ENCODE measurements around the gene THOC6.

The THOC6 gene

DNA sequence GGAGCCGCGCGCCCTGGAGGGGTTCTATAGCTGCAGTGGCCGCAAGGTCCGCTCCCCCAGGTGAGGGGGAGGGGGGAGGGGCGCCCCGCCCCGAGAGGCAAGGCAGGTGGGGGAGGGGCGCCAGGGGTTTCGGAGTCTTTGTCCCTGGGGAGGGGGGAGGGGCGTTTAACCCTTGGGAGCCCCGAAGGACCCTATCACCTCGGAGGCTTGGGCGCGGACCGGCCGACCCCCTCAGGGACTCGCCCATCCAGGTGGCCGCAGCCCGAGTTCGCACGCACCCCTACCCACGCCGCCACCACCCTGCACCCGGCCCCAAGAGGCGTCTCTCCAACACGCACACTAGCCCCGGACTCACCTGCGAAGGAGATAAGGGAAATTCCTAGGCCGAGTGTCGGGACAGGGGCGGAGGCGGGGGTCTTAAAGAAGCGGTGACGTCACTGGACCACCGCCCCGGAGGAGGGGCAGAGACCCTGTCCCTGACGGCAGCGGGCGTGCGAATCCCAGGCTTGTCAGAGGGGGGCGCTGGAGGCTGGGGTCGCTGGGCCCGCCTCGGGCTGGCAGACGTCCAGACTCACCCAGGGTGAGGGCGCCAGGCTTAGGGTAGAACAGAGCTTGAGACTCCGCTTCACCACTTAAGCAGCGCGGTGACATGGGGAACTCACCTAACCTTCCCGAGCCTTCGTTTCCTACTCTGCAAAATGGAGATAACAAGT is 5.9 kb upstream of the THOC6 start, which contains the start of gene CLDN6:
Gene CLDN6, minus strand, starts transcription at position 390 of the 713 bp plus-strand sequence. CDS start 2,162 bp downstream, outside the sequence.
- DNase-seq = no peak

DNA sequence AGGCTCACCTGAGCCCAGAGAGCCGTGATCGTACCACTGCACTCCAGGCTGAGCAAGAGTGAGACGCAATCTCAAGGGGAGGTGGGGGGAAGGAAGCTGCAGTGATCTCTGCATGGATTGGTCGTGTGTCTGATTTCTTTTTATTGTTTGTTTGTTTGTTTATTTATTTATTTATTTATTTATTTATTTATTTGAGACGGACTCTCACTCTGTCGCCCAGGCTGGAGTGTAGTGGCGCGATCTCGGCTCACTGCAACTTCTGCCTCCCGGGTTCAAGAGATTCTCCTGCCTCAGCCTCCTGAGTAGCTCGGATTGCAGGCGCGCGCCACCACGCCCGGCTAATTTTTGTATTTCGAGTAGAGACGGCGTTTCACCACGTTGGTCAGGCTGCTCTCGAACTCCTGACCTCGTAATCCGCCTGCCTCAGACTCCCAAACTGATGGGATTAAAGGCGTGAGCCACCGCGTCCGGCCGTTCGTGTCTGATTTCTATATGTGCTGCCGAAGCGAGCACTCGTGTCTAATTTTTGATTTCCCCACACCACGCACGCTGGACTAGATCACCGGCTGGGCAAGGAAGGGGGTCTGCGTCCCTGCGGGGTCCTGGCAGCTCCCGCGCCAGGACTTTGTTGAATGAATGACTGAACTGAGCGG is 4.1 kb upstream of the THOC6 start:
- DNase-seq = no peak

DNA sequence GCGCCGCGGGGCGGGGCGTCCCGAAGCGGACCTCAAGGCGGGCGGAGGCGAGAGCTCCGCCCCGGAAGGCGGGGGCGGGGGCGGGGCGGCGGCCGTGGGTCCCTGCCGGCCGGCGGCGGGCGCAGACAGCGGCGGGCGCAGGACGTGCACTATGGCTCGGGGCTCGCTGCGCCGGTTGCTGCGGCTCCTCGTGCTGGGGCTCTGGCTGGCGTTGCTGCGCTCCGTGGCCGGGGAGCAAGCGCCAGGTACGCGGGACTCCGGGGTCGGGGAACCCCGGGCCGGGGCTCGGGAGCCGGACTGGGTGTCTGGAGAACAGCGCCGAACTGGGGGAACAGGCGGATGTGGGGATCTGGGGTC is 3.6 kb upstream of the THOC6 start, which contains the start of gene TNFRSF12A:
Gene TNFRSF12A, plus strand, starts transcription at position 122 of the 357 bp plus-strand sequence. Its CDS starts 30 bp downstream, at position 152.
- DNase-seq = peak; percentile 66

DNA sequence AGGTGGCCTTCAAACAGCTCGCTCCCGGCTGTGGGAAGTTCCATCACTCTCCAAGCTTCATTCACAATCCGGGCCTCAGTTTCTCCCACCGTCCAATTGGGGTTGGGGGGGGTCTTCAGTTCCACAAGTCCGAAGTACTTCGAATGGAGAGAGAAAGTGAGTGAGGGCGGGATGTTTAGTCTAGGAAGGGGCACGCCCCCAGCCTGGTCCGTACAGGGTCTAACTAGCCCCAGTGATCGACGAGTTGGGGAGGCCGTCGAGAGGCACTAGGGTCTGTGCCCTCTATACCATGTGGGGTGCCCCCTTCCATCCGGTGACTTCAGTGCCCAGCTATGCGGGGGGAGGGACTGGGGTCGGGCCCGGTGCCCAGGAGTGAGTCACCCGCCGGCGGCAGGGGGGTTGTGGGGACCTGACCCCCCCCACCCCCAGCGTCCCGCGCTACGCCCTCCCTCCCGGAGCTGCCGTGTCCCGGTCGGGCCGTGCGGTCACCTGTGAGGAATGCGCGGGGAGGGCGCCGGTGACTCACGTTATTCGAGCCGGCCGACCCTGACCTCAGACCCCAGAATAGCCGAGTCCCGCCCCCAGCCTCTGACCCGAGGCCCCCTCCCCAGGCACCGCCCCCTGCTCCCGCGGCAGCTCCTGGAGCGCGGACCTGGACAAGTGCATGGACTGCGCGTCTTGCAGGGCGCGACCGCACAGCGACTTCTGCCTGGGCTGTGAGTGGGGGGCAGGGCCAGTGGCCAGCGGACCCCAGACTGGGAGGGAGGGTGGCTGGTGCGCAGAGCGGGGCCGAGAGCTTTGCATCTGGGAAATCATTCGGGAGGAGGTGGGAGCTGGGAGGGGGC is 3.0 kb upstream of the THOC6 start:
- peak; percentile 79 for DNase-seq

DNA sequence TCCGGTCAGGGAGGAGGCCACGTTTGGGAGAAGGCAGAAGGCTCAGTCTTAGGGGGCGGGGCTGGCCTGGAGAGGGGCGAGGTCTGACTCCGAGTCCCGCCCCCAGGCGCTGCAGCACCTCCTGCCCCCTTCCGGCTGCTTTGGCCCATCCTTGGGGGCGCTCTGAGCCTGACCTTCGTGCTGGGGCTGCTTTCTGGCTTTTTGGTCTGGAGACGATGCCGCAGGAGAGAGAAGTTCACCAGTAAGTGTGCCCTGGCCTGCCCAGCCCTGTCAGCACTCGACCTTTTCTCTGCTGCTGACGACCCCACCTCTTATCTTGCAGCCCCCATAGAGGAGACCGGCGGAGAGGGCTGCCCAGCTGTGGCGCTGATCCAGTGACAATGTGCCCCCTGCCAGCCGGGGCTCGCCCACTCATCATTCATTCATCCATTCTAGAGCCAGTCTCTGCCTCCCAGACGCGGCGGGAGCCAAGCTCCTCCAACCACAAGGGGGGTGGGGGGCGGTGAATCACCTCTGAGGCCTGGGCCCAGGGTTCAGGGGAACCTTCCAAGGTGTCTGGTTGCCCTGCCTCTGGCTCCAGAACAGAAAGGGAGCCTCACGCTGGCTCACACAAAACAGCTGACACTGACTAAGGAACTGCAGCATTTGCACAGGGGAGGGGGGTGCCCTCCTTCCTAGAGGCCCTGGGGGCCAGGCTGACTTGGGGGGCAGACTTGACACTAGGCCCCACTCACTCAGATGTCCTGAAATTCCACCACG is 2.2 kb upstream of the THOC6 start:
- DNase-seq = peak; percentile 90

DNA sequence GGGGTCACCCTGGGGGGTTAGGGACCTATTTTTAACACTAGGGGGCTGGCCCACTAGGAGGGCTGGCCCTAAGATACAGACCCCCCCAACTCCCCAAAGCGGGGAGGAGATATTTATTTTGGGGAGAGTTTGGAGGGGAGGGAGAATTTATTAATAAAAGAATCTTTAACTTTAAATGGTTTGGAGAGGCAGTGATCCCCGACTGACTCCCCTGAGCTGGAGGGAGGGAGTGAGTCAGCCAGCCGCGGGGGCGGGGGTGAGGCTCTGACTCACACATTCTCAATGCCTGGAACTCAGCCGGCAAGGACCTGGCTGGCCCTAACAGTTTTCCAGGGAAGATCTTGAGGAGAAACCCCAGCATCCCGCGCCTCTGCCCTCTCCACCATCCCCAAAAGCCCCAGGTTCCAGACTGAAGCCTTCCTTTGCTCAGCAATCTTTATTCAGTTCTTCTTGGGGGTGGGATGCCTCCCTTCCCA is 1.6 kb upstream of the THOC6 start:
- peak; percentile 92 for DNase-seq

DNA sequence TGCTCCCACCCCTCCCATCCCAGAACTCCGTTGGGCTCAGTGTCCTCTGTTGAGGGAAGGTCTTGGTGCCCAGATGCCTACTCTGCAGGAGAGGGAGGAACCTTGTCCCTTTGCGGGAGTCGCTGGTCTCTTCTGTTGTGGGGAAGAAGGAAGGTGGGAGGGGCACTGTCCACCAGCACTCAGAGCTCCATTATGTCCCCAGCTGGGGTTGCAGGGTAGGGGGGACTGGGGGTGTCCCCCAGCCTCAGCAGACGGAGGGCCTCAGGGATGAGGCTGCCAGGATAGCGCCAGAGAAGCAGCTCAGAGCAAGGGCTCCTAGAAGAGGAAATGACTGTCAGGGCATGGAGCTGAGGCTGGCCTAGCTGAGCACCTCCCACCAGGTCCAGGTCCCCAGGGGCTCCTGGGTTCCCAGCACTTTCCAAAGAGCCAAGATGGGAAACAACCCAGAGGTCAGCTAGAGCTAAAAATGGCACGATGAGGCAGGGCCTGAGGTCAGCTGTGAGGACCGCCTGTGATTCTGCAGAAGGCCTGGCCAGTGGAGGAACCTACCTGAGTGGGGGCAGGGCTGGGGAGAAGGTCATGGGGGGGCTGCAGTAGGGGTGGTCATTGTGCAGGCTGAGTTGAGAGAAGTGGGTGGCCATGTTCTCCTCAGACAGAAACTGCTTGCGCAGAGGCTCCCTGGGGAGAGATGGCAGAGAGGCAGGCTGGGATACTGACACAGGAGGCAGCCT is 986 bp upstream of the THOC6 start:
- DNase-seq = no peak

DNA sequence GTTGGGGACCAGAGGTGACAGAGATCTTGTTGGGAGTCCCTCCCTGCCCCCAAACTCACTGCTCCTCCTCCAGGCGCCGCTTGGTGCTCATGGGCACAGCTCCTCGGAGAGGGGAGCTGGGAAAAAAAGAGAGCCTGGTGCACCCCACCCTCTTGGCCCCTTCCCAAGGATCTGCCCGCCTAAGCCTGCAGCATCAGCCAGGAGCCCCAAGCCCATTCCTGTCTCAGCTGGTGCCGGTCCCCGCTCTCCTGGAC is 493 bp upstream of the THOC6 start:
- no peak for DNase-seq

DNA sequence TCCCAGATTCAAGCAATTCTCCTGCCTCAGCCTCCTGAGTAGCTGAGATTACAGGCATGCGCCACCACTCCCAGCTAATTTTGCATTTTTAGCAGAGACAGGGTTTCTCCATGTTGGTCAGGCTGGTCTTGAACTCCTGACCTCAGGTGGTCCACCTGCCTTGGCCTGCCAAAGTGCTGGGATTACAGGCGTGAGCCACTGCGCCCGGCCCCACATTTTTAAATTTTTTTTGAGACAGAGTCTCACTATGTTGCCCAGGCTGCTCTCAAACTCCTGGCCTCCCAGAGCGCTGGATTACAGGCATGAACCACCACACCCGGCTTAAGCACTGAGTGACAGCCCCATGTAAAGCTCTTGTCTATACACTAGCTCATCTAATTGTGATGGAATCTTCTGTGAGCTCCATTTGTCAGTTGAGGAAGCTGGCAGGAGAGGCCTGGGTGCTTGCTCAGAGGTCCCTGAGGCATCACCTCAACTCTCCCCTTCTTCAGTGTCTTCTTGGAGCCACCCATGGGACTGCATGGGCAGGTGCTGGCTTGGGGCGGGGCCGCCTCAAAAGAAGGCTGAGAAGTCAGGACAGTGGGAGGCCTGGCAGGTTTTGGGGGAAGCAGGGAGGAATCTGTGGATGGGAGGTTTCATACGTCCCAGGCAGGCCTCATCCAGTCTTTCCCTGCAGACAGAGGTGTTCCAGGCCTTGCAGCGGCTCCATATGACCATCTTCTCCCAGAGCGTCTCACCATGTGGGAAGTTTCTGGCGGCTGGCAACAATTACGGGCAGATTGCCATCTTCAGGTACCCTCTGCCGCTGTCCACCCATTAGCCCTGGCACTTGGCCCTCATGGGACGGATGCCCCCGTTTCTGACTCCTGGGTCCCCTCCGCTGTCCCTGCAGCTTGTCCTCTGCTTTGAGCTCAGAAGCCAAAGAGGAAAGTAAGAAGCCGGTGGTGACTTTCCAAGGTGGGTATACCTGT is 1.5 kb downstream of the THOC6 start:
- DNase-seq = no peak

DNA sequence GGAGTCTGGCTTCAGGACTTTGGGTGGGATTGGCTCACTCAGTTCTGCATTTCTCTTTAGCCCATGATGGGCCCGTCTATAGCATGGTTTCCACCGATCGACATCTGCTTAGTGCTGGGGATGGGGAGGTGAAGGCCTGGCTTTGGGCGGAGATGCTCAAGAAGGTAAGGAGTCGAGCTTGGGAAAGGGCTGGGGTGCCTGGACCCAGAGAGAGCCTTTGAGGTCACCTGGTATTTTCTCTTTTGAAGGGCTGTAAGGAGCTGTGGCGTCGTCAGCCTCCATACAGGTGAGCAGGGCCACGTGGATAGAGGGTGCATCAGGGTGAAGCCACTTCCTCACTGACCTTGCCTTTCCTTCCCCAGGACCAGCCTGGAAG is 2.2 kb downstream of the THOC6 start:
- no peak for DNase-seq

DNA sequence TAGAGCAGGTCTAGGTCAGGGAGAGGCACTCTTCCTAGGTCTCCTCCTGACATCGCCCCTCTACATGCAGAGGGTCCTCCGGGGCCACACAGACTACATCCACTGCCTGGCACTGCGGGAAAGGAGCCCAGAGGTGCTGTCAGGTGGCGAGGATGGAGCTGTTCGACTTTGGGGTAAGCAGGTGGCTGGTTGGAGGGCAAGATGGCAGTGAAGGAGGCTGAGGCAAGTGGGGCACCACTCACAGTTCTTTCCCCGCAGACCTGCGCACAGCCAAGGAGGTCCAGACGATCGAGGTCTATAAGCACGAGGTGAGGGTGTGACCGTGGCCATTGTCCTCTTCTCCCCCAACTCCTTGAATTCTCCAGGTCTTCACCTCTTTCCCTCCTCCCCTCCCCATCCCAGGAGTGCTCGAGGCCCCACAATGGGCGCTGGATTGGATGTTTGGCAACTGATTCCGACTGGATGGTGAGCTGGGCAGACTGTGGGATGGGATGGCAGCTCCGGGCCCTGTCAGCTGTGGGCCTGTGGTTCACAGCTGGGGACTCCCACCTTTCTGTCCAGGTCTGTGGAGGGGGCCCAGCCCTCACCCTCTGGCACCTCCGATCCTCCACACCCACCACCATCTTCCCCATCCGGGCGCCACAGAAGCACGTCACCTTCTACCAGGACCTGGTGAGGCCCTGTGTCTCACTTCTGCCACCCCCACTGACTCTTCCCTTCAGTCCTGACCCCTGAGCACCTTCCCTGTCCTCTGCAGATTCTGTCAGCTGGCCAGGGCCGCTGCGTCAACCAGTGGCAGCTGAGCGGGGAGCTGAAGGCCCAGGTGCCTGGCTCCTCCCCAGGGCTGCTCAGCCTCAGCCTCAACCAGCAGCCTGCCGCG is 3.0 kb downstream of the THOC6 start:
- no peak for DNase-seq

DNA sequence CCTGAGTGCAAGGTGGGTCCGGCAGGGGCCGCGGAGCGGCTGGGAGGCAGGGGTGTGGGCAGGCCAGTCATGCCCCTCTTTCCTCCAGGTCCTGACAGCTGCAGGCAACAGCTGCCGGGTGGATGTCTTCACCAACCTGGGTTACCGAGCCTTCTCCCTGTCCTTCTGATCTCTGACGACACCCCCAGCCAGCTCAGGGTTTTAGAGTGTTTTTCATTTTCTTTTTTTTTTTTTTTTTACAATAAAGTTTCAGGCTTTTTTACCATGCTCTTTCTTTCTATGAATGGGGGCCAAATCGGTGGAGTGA is 3.6 kb downstream of the THOC6 start:
- DNase-seq = no peak

DNA sequence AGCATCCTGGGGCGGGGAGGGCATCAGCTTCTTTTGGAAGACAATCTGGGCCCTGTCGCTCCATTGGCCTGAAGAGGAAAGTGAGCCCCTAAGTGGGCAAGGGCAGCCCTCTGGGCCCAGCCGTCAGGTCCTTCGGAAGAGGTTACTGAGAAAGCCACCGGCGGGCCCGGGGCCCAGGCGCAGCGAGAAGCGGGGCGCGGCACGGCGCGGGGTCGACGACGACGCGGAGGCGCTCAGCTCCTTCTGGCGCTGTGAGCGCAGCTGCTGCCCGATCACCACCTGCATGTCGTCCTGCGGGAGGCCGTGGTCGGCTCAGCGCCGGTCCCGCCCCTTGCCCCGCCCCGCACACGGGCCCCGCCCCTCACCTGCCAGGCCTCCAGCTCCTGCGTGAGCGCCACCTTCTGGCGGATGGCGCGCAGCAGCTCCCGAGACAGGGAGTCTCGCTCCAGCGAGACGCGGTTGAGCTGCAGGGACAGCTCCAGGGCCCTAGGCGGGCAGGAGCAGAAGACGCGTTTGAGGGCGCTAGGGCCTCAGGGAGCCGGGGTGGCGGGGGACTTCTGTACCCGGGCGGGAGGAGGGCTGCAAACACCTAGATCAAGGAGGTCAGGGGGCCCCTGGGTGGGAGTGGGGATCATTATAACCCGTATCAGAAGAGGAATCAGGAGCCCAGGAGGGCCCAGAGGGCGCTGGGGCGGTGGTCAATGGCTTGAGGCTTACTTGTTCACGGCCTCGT is 4.3 kb downstream of the THOC6 start:
- peak; percentile 89 for DNase-seq

DNA sequence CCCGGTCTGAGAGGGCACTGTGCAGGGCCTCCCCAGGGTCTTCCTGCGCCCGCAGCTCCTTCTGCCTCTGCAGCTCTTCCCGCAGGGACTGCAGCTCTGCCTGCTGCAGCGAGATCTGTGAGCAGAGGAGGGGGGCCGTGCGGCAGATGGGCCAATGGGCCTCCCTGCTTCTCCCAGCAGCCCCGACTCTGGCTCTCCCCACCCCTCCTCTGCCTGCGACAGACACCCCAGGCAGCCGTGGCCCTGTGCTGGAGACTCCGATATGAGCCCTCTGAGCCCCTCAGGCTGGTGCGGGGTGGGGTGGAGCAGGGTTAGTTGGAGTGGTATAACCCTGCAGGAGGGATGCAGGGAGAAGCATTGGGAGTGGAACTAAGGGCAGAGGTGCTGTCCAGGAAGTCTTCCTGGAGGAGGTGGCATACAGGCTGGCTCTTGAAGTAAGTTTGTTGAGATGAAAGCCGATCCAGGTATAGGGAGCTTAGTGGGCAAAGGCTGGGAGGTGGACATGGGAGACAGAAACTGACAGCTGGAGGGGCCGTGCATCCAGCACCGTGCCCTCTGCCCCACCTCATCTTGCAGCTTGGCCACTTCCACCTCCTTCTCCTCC is 5.0 kb downstream of the THOC6 start:
- no peak for DNase-seq

DNA sequence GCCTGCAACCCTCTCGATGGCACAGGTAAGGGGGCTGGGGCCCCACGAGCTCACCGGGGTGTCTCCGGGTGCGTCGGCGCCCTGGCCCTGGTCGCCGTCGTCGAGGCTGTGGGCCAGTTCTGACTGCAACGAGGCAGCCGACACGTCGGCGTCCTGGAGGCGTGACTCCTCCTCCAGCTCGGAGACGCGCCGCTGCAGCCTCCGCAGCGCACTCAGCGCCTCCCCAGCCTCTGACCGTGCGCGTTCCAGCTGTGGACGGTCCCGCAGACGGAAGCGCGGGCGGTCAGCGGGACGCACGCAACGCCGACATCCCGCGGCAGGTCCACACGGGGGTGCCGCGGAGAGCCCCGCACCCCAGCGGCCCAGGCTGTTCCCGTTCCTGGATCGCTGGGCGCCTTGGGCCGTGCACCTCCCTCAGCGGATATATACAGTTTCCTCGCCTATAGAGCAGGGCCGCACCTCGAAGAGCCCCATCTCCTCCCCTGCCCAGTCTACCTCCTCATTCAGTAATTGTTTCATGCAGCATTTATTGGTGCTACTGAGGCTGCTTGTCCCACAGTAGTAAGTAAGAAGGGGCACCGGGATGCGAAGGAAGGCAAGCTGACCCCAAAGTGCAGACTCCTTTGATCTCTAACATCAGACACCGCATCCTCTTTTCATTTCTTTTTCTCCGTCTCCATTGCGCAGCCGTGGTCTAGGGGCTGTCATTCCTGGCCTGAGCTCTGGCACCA is 5.8 kb downstream of the THOC6 start:
- peak; percentile 50 for DNase-seq

DNA sequence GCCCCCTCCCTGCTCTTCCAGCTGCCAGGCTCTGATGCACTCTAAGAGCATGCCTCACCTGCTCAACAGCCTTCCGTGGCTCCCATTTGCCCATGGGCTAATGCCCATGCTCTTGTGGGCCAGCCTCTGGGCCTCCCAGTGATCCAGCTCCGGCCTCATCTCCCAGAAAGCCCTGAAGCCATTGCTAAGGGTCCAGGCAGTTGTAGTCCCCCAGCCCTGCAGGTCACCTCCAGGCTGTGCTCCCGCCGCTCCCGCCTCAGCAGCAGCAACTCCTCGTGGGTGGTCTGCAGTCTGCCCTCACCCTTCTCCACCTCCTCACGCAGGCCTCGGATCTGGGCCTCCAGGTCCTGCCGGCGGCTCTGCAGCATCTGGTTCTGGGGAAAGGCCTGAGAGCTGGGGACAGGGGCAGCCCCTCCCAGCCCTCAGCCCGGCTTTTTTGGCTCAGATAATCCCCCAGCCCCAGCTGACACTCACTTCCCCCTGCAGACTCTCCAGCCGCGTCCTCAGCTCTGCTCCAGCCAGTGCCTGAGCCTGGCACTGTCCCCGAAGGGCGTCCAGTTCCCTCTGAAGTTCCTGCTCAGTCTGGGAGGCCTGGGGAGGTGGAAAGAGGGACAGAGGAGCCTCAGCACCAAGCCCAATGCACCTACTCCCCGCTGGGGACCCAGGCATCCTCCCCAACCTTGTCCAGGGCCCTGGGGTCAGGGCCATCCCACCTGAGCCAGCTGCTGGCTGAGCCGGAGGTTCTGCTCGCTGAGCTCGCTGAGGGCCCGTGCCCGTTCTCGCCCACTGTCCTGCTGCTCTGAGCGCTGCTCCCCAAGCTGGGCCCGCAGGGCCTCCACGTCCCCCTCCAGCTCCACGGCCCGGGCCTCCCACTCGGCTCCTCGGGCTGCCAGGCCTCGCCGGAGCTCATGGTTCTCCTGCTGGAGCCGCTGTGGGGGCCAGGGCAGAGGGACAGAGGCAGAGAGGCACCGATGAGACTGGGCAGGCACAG is 6.7 kb downstream of the THOC6 start:
- no peak for DNase-seq

DNA sequence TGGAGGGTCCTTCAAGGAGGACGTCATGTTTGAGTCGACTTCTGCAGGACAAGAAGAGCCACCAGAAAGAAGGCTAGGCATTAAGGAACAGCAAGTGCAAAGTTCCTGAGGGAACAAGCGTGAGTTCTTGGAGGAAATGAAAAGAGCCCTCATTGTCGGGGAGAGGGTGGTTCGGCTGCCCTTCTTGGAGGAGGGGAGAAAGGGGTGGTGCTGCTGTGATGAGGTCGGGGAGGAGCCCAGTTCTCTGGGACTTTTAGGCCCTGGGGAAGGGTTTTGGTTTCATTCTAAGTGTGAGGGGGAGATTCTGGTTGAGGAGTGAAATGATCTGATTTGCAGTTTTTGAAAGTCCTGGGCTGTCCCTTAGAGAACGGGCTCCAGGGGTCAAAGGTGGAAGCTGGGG is 8.8 kb downstream of the THOC6 start:
- no peak for DNase-seq
